Measurements from ENCODE around the gene ZEB2. TPM values are rescaled to one million over a fixed set of nuclear protein-coding genes. Genes with fewer than 3 reads are reported as not detected.

ZEB2 gene
- total RNA-seq, 2 experiments from 2014 or later: 13.5 to 14.9 TPM

- POLR2A ChIA-PET: no interaction called here
- Mint-ChIP-seq H3K27me3 (no peaks in the 10 kb centered on the region), H3K9me3 (no peaks in the 10 kb centered on the region), H3K4me3 (no peak overlapping the region), H3K4me1 (ENCODE audit: low read depth) (peaks cover 23% of the 10 kb centered on the region), H3K36me3 (ENCODE audit: low read depth) (no peaks in the 10 kb centered on the region), H3K27ac (no peak overlapping the region)
- CTCF ChIA-PET: no interaction called here
- DNase-seq (no peak), ATAC-seq (no peak)
- intact Hi-C loops (cut with micrococcal nuclease): no loop called here
- no peak for TF ChIP-seq CTCF (IDR thresholded peaks at IDR 0.05)
These were observed 163.5 kb downstream of the ZEB2 start for GRCh38 chr2:144356402-144356801.

GRCh38 chr2:144354953-144355352 lies 165.0 kb downstream of the ZEB2 start:
- no peak for DNase-seq
- H3K9me3 Mint-ChIP-seq: no peaks in the 10 kb centered on the region
- CTCF ChIA-PET: interaction anchor here (0.6 to 1.3 kb wide), 3 partner anchors 18 to 98 kb away, joined by 3 read pairs; no protein-coding TSS in a partner anchor
- H3K4me1 Mint-ChIP-seq (ENCODE audit: low read depth): peaks cover 32% of the 10 kb centered on the region
- no peaks in the 10 kb centered on the region for H3K27me3 Mint-ChIP-seq
- H3K4me3 Mint-ChIP-seq: no peak overlapping the region
- no peak for TF ChIP-seq CTCF (IDR thresholded peaks at IDR 0.05)
- POLR2A ChIA-PET: no interaction called here
- no peak overlapping the region for H3K27ac Mint-ChIP-seq
- no peak for ATAC-seq
- no peaks in the 10 kb centered on the region for H3K36me3 Mint-ChIP-seq (ENCODE audit: low read depth)
- intact Hi-C loops (cut with micrococcal nuclease): no loop called here

GRCh38 chr2:144351687-144352086 lies 168.2 kb downstream of the ZEB2 start:
- ATAC-seq (no peak), DNase-seq (no peak)
- H3K4me3 Mint-ChIP-seq: no peak overlapping the region
- no peaks in the 10 kb centered on the region for H3K27me3 Mint-ChIP-seq
- no peak overlapping the region for H3K27ac Mint-ChIP-seq
- POLR2A ChIA-PET: no interaction called here
- intact Hi-C loops (cut with micrococcal nuclease): no loop called here
- H3K9me3 Mint-ChIP-seq: no peaks in the 10 kb centered on the region
- CTCF ChIA-PET: no interaction called here
- TF ChIP-seq CTCF (IDR thresholded peaks at IDR 0.05): no peak
- no peaks in the 10 kb centered on the region for H3K36me3 Mint-ChIP-seq (ENCODE audit: low read depth)
- peaks cover 18% of the 10 kb centered on the region for H3K4me1 Mint-ChIP-seq (ENCODE audit: low read depth)

- peaks cover 18% of the 10 kb centered on the region for H3K4me1 Mint-ChIP-seq (ENCODE audit: low read depth)
- DNase-seq (peak; percentile 30), ATAC-seq (peak; percentile 70)
- H3K9me3 Mint-ChIP-seq: no peaks in the 10 kb centered on the region
- TF ChIP-seq CTCF (IDR thresholded peaks at IDR 0.05): no peak
- H3K27me3 Mint-ChIP-seq: no peaks in the 10 kb centered on the region
- no peaks in the 10 kb centered on the region for H3K36me3 Mint-ChIP-seq (ENCODE audit: low read depth)
- ChIA-PET POLR2A (interaction anchor here (0.8 to 1.0 kb wide), 2 partner anchors 17 to 19 kb away, joined by 3 read pairs; no protein-coding TSS in a partner anchor), CTCF (interaction anchor here (1.8 kb wide), 1 partner anchor 16 kb away, joined by 6 read pairs; no protein-coding TSS in a partner anchor)
- H3K27ac Mint-ChIP-seq: peak overlapping the region; percentile 11
- H3K4me3 Mint-ChIP-seq: no peak overlapping the region
- intact Hi-C loops (cut with micrococcal nuclease): no loop called here
These were observed 169.6 kb downstream of the ZEB2 start for GRCh38 chr2:144350151-144350802.

GRCh38 chr2:144349674-144350073 lies 170.2 kb downstream of the ZEB2 start:
- Mint-ChIP-seq H3K4me3 (no peak overlapping the region), H3K4me1 (ENCODE audit: low read depth) (peaks cover 18% of the 10 kb centered on the region), H3K9me3 (no peaks in the 10 kb centered on the region), H3K27me3 (no peaks in the 10 kb centered on the region), H3K36me3 (ENCODE audit: low read depth) (no peaks in the 10 kb centered on the region), H3K27ac (peak overlapping the region; percentile 26)
- CTCF ChIA-PET: interaction anchor here (1.8 kb wide), 1 partner anchor 17 kb away, joined by 6 read pairs; no protein-coding TSS in a partner anchor
- no peak for DNase-seq
- no peak for ATAC-seq
- no peak for TF ChIP-seq CTCF (IDR thresholded peaks at IDR 0.05)
- intact Hi-C loops (cut with micrococcal nuclease): no loop called here
- POLR2A ChIA-PET: interaction anchor here (1.0 kb wide), 1 partner anchor 19 kb away, joined by 3 read pairs; no protein-coding TSS in a partner anchor

All from activated CD8-positive, alpha-beta T cell treated with anti-CD3 and anti-CD28 coated beads for 36 hours (primary cell).